Measurements from ENCODE around the gene LOXL1.

The LOXL1 gene

GRCh38 chr15:73944161-73945129, 18.2 kb downstream of the LOXL1 start:
- H3K4me3 ChIP-seq (ENCODE audit: low read depth, low read length) = no peak overlapping the region
- TF ChIP-seq POLR2A (IDR thresholded peaks at IDR 0.05; ENCODE audit: extremely low read depth, insufficient read length) (no peak), MYC (IDR thresholded peaks at IDR 0.05; ENCODE audit: low read depth, low read length) (no peak), CTCF (IDR thresholded peaks at IDR 0.05; ENCODE audit: low read depth, low read length) (no peak), MAX (IDR thresholded peaks at IDR 0.05; ENCODE audit: low read depth, low read length) (no peak)
- no peak for DNase-seq (ENCODE audit: low read depth)

- H3K4me3 ChIP-seq (ENCODE audit: low read depth, low read length) = no peak overlapping the region
- DNase-seq (ENCODE audit: low read depth) = no peak
- no peak for TF ChIP-seq CTCF (IDR thresholded peaks at IDR 0.05; ENCODE audit: low read depth, low read length)
- TF ChIP-seq POLR2A (IDR thresholded peaks at IDR 0.05; ENCODE audit: extremely low read depth, insufficient read length) = no peak
- TF ChIP-seq MYC (IDR thresholded peaks at IDR 0.05; ENCODE audit: low read depth, low read length) = no peak
- no peak for TF ChIP-seq MAX (IDR thresholded peaks at IDR 0.05; ENCODE audit: low read depth, low read length)
Measured at GRCh38 chr15:73945130-73945508, 18.9 kb downstream of the LOXL1 start.

GRCh38 chr15:73946046-73946721, 19.9 kb downstream of the LOXL1 start:
- TF ChIP-seq CTCF (IDR thresholded peaks at IDR 0.05; ENCODE audit: low read depth, low read length) = no peak
- no peak for TF ChIP-seq MYC (IDR thresholded peaks at IDR 0.05; ENCODE audit: low read depth, low read length)
- no peak for TF ChIP-seq MAX (IDR thresholded peaks at IDR 0.05; ENCODE audit: low read depth, low read length)
- no peak for TF ChIP-seq POLR2A (IDR thresholded peaks at IDR 0.05; ENCODE audit: extremely low read depth, insufficient read length)
- DNase-seq (ENCODE audit: low read depth) = no peak
- no peak overlapping the region for H3K4me3 ChIP-seq (ENCODE audit: low read depth, low read length)

- no peak overlapping the region for H3K4me3 ChIP-seq (ENCODE audit: low read depth, low read length)
- TF ChIP-seq MYC (IDR thresholded peaks at IDR 0.05; ENCODE audit: low read depth, low read length) = no peak
- no peak for DNase-seq (ENCODE audit: low read depth)
Measured at GRCh38 chr15:73946795-73947370, 20.6 kb downstream of the LOXL1 start.

GRCh38 chr15:73947651-73948050, 21.4 kb downstream of the LOXL1 start:
- DNase-seq (ENCODE audit: low read depth) = no peak
- no peak overlapping the region for H3K4me3 ChIP-seq (ENCODE audit: low read depth, low read length)
- TF ChIP-seq MYC (IDR thresholded peaks at IDR 0.05; ENCODE audit: low read depth, low read length) = no peak
- no peak for TF ChIP-seq CTCF (IDR thresholded peaks at IDR 0.05; ENCODE audit: low read depth, low read length)
- no peak for TF ChIP-seq MAX (IDR thresholded peaks at IDR 0.05; ENCODE audit: low read depth, low read length)
- TF ChIP-seq POLR2A (IDR thresholded peaks at IDR 0.05; ENCODE audit: extremely low read depth, insufficient read length) = no peak

- TF ChIP-seq MAX (IDR thresholded peaks at IDR 0.05; ENCODE audit: low read depth, low read length) = no peak
- no peak for TF ChIP-seq CTCF (IDR thresholded peaks at IDR 0.05; ENCODE audit: low read depth, low read length)
- TF ChIP-seq POLR2A (IDR thresholded peaks at IDR 0.05; ENCODE audit: extremely low read depth, insufficient read length) = no peak
- H3K4me3 ChIP-seq (ENCODE audit: low read depth, low read length) = no peak overlapping the region
Measured at GRCh38 chr15:73948396-73948795, 22.1 kb downstream of the LOXL1 start.

More at GRCh38 chr15:73948396-73948795, 22.1 kb downstream of the LOXL1 start:
- no peak for DNase-seq (ENCODE audit: low read depth)

Measured in NB4 (cell line).